ENCODE results near the gene KIF22.

DNA sequence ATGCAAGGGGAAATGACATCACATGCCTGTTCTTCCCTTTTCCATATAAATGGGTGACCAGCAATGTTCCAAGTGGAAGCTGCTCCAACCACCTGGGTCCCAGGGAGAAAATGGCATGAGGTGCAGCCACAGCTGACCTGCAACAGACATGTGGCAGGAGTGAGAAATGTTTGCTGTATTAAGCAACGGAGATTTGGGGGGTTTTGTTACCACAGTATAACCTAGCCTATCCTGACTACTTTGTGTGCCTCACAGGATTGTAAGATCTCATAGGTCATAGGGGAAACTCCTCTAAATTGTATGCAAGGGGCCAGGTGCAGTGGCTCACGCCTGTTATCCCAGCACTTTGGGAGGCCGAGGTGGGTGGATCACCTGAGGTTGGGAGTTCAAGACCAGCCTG lies 60.4 kb downstream of the KIF22 start:
- TF ChIP-seq GATA2 (IDR thresholded peaks at IDR 0.05; ENCODE audit: low read depth, low read length) (no peak), GATA3 (IDR thresholded peaks at IDR 0.05; ENCODE audit: low read depth, low read length) (no peak)

Data from SH-SY5Y (cell line).